Measurements from ENCODE around the gene PATL2. TPM values are rescaled to one million over a fixed set of nuclear protein-coding genes. Genes with fewer than 3 reads are reported as not detected.

The PATL2 gene
- total and polyA plus RNA-seq, 2 experiments from 2014 or later: 0.19 TPM; not detected in 1

DNA sequence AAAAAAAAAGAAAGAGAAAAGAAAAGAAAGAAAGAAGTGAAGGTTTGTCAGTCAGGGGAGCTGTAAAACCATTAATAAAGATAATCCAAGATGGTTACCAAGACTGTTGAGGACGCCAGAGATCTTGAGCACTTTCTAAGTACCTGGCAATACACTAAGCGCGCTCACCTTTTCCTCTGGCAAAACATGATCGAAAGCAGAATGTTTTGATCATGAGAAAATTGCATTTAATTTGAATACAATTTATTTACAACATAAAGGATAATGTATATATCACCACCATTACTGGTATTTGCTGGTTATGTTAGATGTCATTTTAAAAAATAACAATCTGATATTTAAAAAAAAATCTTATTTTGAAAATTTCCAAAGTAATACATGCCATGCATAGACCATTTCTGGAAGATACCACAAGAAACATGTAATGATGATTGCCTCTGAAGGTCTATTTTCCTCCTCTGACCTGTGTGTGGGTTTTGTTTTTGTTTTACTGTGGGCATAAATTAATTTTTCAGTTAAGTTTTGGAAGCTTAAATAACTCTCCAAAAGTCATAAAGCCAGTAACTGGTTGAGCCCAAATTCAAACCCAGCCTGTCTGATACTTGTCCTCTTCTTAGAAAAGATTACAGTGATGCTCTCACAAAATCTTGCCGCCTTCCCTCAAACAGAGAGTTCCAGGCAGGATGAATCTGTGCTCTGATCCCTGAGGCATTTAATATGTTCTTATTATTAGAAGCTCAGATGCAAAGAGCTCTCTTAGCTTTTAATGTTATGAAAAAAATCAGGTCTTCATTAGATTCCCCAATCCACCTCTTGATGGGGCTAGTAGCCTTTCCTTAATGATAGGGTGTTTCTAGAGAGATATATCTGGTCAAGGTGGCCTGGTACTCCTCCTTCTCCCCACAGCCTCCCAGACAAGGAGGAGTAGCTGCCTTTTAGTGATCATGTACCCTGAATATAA is 2.2 kb upstream of the PATL2 start:
- Histone ChIP-seq H3K9me2 (ENCODE audit: insufficient read depth) (no peaks in the 10 kb centered on the region), H3K4me1 (ENCODE audit: insufficient read depth) (no peaks in the 10 kb centered on the region), H3K27ac (ENCODE audit: low read depth) (no peak overlapping the region), H3F3A (replicated peaks; ENCODE audit: low read depth) (no peaks in the 10 kb centered on the region), H2AFZ (no peak overlapping the region), H4K20me1 (replicated peaks; ENCODE audit: insufficient read depth) (peaks cover 11% of the 10 kb centered on the region; the same call in 1 of the 2 replicates), H3K36me3 (ENCODE audit: insufficient read depth) (no peaks in the 10 kb centered on the region), H3K27me3 (ENCODE audit: insufficient read depth) (peaks cover 16% of the 10 kb centered on the region), H3K4me2 (peak overlapping the region; percentile 81; the same call in 1 of the 2 replicates), H3K79me2 (replicated peaks; ENCODE audit: insufficient read depth) (peaks cover 10% of the 10 kb centered on the region; the same call in 1 of the 2 replicates), H3K4me3 (peak overlapping the region; percentile 61; the same call in 1 of the 2 replicates)
- H3K9me3 Mint-ChIP-seq: no peaks in the 10 kb centered on the region
- DNase-seq (ENCODE audit: low spot score) (peak; percentile 66), ATAC-seq (no peak)
- H3K36me3 Mint-ChIP-seq (ENCODE audit: low read depth): peaks cover 8% of the 10 kb centered on the region
- no peak overlapping the region for H3K4me3 Mint-ChIP-seq
- H3K4me1 Mint-ChIP-seq: peaks cover 8% of the 10 kb centered on the region; the same call in 2 of the 3 replicates
- H3K27ac Mint-ChIP-seq: no peak overlapping the region
- H3K27me3 Mint-ChIP-seq (ENCODE audit: insufficient read depth, low read depth, poor library complexity): peaks cover 20% of the 10 kb centered on the region
- TF ChIP-seq, protein P1, sequence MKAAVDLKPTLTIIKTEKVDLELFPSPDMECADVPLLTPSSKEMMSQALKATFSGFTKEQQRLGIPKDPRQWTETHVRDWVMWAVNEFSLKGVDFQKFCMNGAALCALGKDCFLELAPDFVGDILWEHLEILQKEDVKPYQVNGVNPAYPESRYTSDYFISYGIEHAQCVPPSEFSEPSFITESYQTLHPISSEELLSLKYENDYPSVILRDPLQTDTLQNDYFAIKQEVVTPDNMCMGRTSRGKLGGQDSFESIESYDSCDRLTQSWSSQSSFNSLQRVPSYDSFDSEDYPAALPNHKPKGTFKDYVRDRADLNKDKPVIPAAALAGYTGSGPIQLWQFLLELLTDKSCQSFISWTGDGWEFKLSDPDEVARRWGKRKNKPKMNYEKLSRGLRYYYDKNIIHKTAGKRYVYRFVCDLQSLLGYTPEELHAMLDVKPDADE (IDR thresholded peaks at IDR 0.05): no peak
- TF ChIP-seq ZNF331 (CRISPR knock-in tag; IDR thresholded peaks at IDR 0.05; ENCODE audit: low read depth) (no peak), NANOG (IDR thresholded peaks at IDR 0.05; ENCODE audit: borderline replicate concordance) (no peak), CTCF (conservative IDR thresholded peaks at IDR 0.05; ENCODE audit: low read depth in 2 of 2) (peak; percentile 36 to 53; a peak in 3 of 4 replicates), POLR2AphosphoS5 (IDR thresholded peaks at IDR 0.05; ENCODE audit: low read depth) (no peak), EZH2phosphoT487 (IDR thresholded peaks at IDR 0.05; ENCODE audit: unreplicated experiment) (no peak), ZNF114 (CRISPR knock-in tag; IDR thresholded peaks at IDR 0.05) (no peak), JUNB (IDR thresholded peaks at IDR 0.05; ENCODE audit: unreplicated experiment) (no peak)

DNA sequence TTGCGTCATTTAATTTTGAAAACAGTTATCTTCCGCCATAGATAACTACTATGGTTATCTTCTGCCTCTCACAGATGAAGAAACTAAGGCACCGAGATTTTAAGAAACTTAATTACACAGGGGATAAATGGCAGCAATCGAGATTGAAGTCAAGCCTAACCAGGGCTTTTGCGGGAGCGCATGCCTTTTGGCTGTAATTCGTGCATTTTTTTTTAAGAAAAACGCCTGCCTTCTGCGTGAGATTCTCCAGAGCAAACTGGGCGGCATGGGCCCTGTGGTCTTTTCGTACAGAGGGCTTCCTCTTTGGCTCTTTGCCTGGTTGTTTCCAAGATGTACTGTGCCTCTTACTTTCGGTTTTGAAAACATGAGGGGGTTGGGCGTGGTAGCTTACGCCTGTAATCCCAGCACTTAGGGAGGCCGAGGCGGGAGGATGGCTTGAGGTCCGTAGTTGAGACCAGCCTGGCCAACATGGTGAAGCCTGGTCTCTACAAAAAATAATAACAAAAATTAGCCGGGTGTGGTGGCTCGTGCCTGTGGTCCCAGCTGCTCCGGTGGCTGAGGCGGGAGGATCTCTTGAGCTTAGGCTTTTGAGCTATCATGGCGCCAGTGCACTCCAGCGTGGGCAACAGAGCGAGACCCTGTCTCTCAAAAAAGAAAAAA is 1.4 kb upstream of the PATL2 start:
- Histone ChIP-seq H4K20me1 (replicated peaks; ENCODE audit: insufficient read depth) (peaks cover 11% of the 10 kb centered on the region; the same call in 1 of the 2 replicates), H3K27me3 (ENCODE audit: insufficient read depth) (peaks cover 16% of the 10 kb centered on the region), H2AFZ (peak overlapping the region; percentile 86; the same call in 1 of the 2 replicates), H3K9me2 (ENCODE audit: insufficient read depth) (no peaks in the 10 kb centered on the region), H3F3A (replicated peaks; ENCODE audit: low read depth) (no peaks in the 10 kb centered on the region), H3K4me2 (peak overlapping the region; percentile 81), H3K27ac (ENCODE audit: low read depth) (no peak overlapping the region), H3K36me3 (ENCODE audit: insufficient read depth) (no peaks in the 10 kb centered on the region), H3K4me3 (peak overlapping the region; percentile 61), H3K4me1 (ENCODE audit: insufficient read depth) (no peaks in the 10 kb centered on the region), H3K79me2 (replicated peaks; ENCODE audit: insufficient read depth) (peaks cover 10% of the 10 kb centered on the region; the same call in 1 of the 2 replicates)
- H3K9me3 Mint-ChIP-seq: no peaks in the 10 kb centered on the region
- no peak for DNase-seq (ENCODE audit: low spot score)
- H3K27ac Mint-ChIP-seq: no peak overlapping the region
- peaks cover 5% of the 10 kb centered on the region for H3K36me3 Mint-ChIP-seq (ENCODE audit: low read depth)
- peak overlapping the region; percentile 95 for H3K4me3 Mint-ChIP-seq
- no peak for ATAC-seq
- peaks cover 8% of the 10 kb centered on the region; the same call in 2 of the 3 replicates for H3K4me1 Mint-ChIP-seq
- TF ChIP-seq ZNF114 (CRISPR knock-in tag; IDR thresholded peaks at IDR 0.05): no peak
- no peak for TF ChIP-seq EZH2phosphoT487 (IDR thresholded peaks at IDR 0.05; ENCODE audit: unreplicated experiment)
- TF ChIP-seq POLR2AphosphoS5 (IDR thresholded peaks at IDR 0.05; ENCODE audit: low read depth): no peak
- TF ChIP-seq CTCF (conservative IDR thresholded peaks at IDR 0.05; ENCODE audit: low read depth in 2 of 2): no peak
- no peak for TF ChIP-seq STAT1 (IDR thresholded peaks at IDR 0.05; ENCODE audit: unreplicated experiment)
- TF ChIP-seq, protein P1 (IDR thresholded peaks at IDR 0.05): no peak
- no peak for TF ChIP-seq NANOG (IDR thresholded peaks at IDR 0.05; ENCODE audit: borderline replicate concordance)
- H3K27me3 Mint-ChIP-seq (ENCODE audit: insufficient read depth, low read depth, poor library complexity): peaks cover 20% of the 10 kb centered on the region
